Measurements from ENCODE around the gene CNGA2.

CNGA2 gene

GRCh38 chrX:151752847-151753246 lies 18.3 kb downstream of the CNGA2 start:
- no peak for DNase-seq (ENCODE audit: low read depth in 2 of 2)

GRCh38 chrX:151753313-151754046 lies 18.9 kb downstream of the CNGA2 start:
- no peak for DNase-seq (ENCODE audit: low read depth in 2 of 2)

GRCh38 chrX:151754047-151754429 lies 19.5 kb downstream of the CNGA2 start:
- no peak for DNase-seq (ENCODE audit: low read depth in 2 of 2)

- no peak for DNase-seq (ENCODE audit: low read depth in 2 of 2)
These were observed 20.2 kb downstream of the CNGA2 start for GRCh38 chrX:151754641-151755215.

- no peak for DNase-seq (ENCODE audit: low read depth in 2 of 2)
These were observed 24.6 kb downstream of the CNGA2 start for GRCh38 chrX:151759041-151759708.

GRCh38 chrX:151762802-151763201 lies 28.3 kb downstream of the CNGA2 start:
- no peak for DNase-seq (ENCODE audit: low read depth in 2 of 2)

- no peak for DNase-seq (ENCODE audit: low read depth in 2 of 2)
These were observed 29.2 kb downstream of the CNGA2 start for GRCh38 chrX:151763711-151764110.

GRCh38 chrX:151765026-151765425 lies 30.5 kb downstream of the CNGA2 start:
- no peak for DNase-seq (ENCODE audit: low read depth in 2 of 2)

- no peak for DNase-seq (ENCODE audit: low read depth in 2 of 2)
These were observed 37.2 kb downstream of the CNGA2 start for GRCh38 chrX:151771726-151772125.

- DNase-seq (ENCODE audit: low read depth in 2 of 2): no peak
These were observed 38.9 kb downstream of the CNGA2 start for GRCh38 chrX:151773434-151773833.

GRCh38 chrX:151774421-151774820 lies 39.9 kb downstream of the CNGA2 start:
- no peak for DNase-seq (ENCODE audit: low read depth in 2 of 2)

GRCh38 chrX:151776181-151776731 lies 41.7 kb downstream of the CNGA2 start:
- no peak for DNase-seq (ENCODE audit: low read depth in 2 of 2)

GRCh38 chrX:151776936-151777335 lies 42.4 kb downstream of the CNGA2 start:
- DNase-seq (ENCODE audit: low read depth in 2 of 2): no peak

GRCh38 chrX:151779258-151779657 lies 44.7 kb downstream of the CNGA2 start:
- DNase-seq (ENCODE audit: low read depth in 2 of 2): no peak

GRCh38 chrX:151780621-151781020 lies 46.1 kb downstream of the CNGA2 start:
- no peak for DNase-seq (ENCODE audit: low read depth in 2 of 2)

GRCh38 chrX:151789179-151789800 lies 54.7 kb downstream of the CNGA2 start:
- no peak for DNase-seq (ENCODE audit: low read depth in 2 of 2)

GRCh38 chrX:151790481-151791160 lies 56.1 kb downstream of the CNGA2 start:
- no peak for DNase-seq (ENCODE audit: low read depth in 2 of 2)

GRCh38 chrX:151791961-151792360 lies 57.4 kb downstream of the CNGA2 start:
- no peak for DNase-seq (ENCODE audit: low read depth in 2 of 2)

GRCh38 chrX:151792505-151792904 lies 58.0 kb downstream of the CNGA2 start:
- DNase-seq (ENCODE audit: low read depth in 2 of 2): no peak

- no peak for DNase-seq (ENCODE audit: low read depth in 2 of 2)
These were observed 59.3 kb downstream of the CNGA2 start for GRCh38 chrX:151793886-151794285.

All from activated CD4-positive, alpha-beta T cell treated with anti-CD3 and anti-CD28 coated beads for 24 hours (primary cell).